Astrocyte (in vitro differentiated cells and primary cell): ENCODE data around the gene PLD1.

Experiments used
- CTCF ChIP-seq: IDR thresholded peaks from 2 replicates; pipeline ENCODE4 v1.5.1; 2011; ENCODE audit warnings: low read depth, mild to moderate bottlenecking, inconsistent platforms, low read length, moderate library complexity; ENCODE audit not compliant: insufficient read depth
- EZH2 ChIP-seq: IDR thresholded peaks from 2 replicates; pipeline ENCODE4 v1.6.1; 2012; ENCODE audit warnings: mild to moderate bottlenecking, low read length, inconsistent platforms; ENCODE audit not compliant: insufficient read depth

GRCh38 chr3:171564748-171565480 lies 245.4 kb downstream of the PLD1 start:
- TF ChIP-seq CTCF (no peak), EZH2 (no peak)
